Effector CD4-positive, alpha-beta T cell (primary cell): ENCODE measurements around the gene CLEC16A.

Source experiments
- DNase-seq: peaks from one replicate; pipeline ENCODE4 v3.0.0-alpha.2; 2020

Gene CLEC16A

GRCh38 chr16:11145173-11145818, 200.9 kb downstream of the CLEC16A start:
- DNase-seq = no peak

DNA sequence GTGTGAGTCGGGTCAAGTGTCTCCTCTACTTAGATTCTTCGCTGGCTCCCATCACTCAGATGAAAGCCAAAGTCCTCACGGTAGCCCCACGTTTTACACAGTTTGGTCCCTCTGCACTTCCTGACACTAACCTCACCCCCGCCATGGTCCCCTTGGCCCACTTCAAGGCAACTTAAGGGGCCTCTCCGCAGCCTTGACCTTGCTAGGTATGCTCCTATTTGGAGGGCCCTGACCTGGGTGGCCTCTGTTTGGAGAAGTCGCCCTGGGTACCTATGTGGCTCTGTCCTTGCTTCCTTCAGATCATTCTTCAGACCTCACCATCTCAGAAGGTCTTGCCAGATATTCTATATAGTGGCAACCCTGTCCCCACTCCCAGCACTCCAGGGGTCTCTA, 201.5 kb downstream of the CLEC16A start:
- no peak for DNase-seq

DNA sequence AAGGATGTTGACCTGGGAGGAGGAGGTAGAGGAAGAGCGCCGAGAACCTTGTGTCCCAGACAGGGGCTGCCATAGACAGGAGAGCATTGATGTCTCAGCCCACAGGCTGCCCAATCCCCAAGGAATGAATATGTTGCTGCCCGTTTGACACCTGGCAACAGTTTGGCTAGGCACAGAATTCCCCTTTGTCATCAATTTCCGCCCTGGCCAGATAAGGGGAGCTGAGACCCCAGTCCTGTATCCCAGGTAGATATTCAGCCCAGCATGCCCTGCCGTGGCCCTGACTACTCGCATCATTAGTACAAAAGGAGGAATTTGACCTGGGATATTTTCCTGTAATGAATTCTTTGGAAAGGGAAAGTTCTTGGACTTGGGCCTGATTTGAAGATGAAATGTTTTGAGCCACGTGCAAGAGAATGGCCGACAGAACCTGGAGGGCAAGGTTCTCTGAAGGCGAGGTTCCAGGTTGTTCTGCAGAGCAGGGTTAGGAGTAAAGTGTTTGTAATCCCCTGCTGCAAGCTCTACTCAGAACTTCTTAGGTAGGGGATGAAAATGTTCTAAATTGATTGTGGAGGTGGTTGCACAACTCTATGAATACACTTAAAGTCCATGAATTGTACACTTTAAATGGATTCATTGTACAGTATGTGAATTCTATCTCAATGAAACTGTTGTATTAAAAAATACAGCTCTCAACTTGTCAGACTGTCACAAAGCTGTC, 202.8 kb downstream of the CLEC16A start:
- no peak for DNase-seq

GRCh38 chr16:11147754-11148444, 203.5 kb downstream of the CLEC16A start:
- no peak for DNase-seq

- no peak for DNase-seq
Measured at GRCh38 chr16:11149011-11149616, 204.8 kb downstream of the CLEC16A start.

DNA sequence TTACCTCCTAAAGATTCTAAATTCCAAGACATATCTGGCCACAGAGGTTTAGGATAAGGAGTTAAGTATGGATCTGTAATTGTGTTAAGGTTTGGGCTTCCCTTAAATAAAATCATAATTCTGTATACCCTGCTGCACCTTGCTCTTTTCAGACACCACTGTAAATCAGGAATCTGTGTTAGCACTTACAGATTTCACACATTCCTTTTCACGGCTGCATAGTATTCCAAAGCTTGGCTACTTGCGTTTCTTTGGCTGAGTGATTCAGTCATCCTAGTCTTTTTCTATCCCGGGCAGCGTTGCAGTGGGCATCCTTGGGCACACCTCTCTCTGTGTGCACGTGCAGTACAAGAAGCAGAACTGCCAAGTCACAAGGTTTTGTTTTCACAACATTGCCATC, 205.8 kb downstream of the CLEC16A start:
- no peak for DNase-seq

GRCh38 chr16:11151156-11151884, 207.0 kb downstream of the CLEC16A start:
- no peak for DNase-seq

DNA sequence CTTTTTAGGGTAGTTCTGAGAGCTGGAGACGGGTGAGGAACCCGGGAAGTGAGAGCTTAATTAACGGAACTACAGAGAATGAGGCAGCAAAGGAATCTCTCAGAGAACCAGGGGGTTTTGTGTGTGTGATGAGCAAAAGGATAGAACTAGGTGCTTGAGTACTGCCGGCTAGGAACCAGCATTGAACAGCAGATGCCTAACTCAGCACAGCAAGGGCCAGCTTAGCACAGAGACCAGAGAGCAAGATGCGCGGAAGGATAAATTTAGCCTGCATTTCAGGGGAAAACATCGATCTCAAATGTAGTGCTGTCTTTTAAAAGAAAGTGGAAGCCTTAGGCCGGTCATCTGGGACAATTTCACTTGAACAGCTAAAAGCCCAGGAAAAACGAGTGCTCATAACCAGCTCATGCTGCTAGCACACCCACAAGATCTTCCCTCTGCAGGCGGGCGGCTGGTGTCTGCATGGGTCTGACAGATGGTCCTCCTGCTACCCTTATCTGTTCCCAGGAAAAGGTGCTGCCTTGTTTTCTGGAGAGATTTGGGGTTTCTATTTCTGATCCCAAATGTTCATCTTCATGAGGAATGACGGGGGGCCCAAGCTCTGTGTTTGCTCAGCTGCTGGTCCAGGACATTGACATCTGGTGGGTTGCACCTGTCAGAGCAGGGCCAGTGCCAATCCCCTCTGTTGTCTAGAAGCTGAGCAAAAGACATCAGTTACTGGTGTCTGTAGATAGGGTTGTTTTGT, 207.7 kb downstream of the CLEC16A start:
- no peak for DNase-seq

DNA sequence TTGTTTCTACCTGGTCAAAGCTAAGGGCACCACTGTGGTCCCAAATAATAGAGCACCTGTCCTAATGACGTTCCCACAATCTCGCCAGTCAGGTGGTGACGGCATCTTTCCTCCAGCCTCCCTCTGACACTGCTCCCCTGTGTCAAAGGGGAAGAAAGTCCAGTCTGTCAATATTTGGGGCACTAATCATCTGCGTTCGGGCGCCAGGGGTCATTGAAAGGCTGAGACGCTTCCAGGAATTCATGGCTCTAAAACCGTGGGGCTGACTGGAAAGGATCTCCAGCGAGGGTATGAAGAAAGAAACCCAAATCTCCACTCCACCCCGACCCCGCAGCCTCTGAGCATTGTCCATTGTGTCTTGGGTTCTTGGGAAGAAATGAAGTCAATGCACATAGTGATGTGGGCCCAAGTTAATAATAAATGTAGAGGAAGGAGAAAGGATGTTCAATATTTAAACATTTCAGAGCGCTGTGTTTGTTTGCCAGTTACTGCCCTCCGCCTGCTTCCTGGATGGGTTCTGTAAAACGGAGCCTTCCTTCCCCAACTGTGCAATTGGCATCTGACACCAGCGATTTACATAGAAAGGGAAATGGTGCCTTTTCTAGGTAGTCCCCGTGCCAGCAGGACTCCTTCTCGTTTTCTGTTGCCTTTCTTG, 208.4 kb downstream of the CLEC16A start:
- DNase-seq = no peak

- no peak for DNase-seq
Measured at GRCh38 chr16:11155284-11155806, 211.0 kb downstream of the CLEC16A start.

DNA sequence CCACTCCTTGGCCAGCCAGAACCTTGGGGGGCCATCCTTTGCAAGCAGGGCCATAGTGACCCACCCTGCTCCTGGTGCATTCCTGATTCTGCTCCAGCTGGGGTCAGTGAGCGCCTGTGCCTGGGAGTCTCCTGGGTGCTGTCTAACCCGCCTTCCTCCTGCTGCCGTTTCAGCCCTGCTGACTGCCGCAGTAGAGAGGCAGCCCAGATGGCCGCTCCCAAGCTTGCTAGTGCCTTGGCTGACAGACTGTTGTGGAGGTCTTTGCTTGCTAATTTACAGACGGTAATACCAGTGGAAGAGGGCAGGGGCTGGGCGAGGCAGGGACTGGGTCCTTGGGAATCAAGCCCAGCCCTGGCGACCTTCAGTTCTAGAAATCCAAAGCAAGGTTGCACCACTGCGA, 212.0 kb downstream of the CLEC16A start:
- DNase-seq = no peak

DNA sequence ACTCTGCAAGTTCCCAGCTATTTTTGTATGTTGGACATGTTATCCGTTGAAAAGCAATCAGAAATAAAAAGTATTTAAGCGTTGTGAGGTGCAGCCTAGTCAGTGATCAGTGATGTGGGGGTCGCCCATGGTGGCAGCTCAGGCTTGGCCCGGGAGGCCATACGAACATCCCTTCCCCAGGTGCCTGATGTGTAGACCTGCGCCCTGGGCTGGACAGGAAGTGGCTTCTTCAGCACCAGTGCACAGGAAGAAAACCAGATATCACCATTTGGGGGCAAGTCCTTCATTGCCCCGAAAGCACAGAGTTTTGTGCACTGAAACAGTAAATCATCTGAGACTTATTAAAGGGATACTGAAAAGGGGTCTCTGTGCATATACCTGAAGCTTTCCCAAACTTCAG, 212.8 kb downstream of the CLEC16A start:
- no peak for DNase-seq

GRCh38 chr16:11158018-11158417, 213.7 kb downstream of the CLEC16A start:
- no peak for DNase-seq

GRCh38 chr16:11159282-11159681, 214.9 kb downstream of the CLEC16A start:
- no peak for DNase-seq

DNA sequence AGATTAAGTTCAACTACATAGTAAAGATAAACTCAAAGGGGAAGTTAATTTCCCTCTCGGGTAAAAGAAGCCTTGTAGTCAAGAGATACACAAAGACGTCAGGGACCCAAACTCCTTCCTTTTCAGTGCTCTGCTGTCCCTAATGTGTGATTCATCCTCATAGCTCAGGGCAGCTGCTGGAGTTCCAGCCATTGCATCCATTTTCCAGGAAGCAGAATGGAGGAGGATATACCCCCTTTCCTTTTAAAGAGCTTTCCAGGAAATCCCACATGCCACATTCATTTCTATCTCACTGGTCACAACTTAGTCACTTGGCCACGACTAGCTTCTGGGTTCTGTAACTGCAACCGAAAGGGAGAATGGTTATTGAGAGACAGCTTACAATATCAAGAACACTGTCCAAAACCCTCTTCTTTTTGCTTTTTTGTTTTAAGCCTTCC, 216.3 kb downstream of the CLEC16A start:
- no peak for DNase-seq

DNA sequence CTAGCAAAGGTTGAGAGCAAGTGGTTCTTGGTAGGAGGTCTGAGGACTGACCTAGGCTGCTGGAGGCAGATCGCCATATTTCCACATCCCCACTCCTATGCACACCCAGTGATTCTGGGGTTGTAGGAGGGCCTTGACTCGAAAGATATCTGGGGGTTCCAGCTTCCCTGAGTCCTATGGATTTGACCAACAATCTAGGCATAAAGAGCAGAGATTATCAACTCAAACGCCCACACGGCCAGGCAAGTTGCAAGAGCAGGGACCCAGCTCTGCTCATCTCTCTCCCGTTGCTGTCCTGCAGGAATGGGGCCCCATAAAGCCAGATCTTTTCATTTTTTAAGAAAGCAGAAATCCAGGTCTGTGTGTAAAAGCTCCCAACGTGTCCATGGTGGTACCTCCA, 217.1 kb downstream of the CLEC16A start:
- DNase-seq = no peak

DNA sequence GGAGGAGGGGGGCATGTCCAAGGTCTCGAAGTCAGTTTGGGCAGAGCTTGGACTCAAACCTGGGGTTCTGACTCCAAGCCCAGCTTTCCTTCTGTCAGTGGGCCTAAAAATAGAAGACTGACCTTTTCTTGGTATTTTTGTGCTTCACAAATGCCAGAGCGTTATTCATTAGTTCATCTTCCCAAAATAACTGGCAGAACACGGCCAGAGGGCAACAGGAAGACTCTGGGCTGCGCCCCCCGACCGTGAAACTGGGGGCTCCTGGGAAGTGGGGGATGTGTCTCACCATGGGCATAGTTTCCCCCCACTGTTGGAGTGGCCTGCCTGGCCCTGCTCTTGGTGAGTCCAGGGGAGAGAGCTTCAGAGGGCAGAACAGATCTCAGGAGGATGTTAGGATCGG, 217.6 kb downstream of the CLEC16A start:
- no peak for DNase-seq

GRCh38 chr16:11162586-11163268, 218.4 kb downstream of the CLEC16A start:
- DNase-seq = no peak

DNA sequence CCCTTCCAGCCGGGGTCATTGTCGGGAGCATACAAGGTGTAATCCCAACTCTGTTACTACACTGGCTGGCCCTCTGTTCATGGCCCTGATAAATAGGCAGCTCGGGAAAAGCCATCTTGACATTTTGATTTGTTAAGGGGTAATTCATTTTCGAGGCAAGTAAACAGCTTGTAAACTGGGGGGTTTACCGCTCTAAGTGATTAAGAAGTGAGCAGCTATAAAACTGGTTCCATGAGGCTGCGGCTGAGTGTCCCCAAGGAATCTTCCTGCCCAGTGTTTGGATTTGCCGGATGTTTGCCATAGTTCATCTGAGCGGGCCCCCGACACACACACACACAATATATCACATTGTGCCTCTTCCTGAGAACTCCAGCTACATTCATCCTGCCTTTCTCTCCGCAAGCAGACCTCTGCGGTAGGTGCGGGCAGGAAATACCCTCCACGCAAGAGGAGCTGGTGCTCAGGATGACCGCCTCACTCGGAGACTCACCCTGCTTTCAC, 219.4 kb downstream of the CLEC16A start:
- no peak for DNase-seq

DNA sequence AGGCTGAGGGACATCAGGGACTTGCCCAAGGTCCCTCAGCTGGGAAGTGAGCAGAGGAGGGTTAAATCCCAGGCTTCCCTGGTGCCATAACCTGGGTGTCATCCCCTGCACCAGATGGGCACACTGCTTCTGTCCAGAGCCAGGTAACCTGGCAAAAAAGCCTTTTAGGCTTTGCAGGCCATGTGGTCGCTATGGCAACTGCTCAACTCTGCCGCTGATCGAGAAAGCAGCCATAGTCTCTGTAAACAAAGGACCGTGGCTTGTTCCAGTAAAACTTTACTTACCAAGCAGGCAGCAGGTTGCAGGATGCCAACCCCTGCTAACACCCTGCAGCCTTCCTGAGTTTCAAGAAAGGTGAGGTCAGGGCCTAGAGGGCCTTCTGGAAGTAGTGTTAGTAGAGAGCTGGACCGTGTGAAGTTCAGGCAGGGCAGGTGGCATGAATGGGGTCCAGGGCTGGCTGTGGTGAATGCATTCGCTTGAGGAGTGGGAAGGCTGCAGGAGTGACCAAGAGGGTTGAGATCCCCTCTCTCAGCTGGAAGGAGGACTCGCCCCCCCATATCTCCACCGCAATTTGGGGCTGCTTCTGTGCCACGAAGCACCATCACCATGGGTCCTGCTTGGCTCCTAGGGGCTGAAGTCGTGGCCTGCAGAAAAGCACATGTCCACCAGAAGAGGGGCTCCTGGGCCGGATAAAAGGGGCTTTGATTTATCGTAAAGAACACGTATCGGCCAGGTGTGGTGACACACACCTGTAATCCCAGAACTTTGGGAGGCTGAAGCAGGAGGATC, 220.3 kb downstream of the CLEC16A start:
- no peak for DNase-seq
